Esophagus muscularis mucosa (tissue), 4 donors: ENCODE results near the gene ZDHHC4.

ENCODE experiments used
- CTCF ChIP-seq, 3 experiments: fragments of 200-600 bp in 2 of 3; fragments of 450-650 bp in 1 of 3; sonication (generic) in 2 of 3; IDR thresholded peaks; one replicate each; pipeline ENCODE4 v1.5.1; 2017 to 2019; ENCODE audit warnings: antibody characterized with exemption in 3 of 3, mild to moderate bottlenecking in 2 of 3, moderate library complexity in 1 of 3
- EP300 ChIP-seq: sonication (generic); formaldehyde crosslinking; IDR thresholded peaks from one replicate; pipeline ENCODE4 v1.6.1; 2017; ENCODE audit warnings: antibody characterized with exemption
- POLR2A ChIP-seq: fragments of 450-650 bp; IDR thresholded peaks from one replicate; pipeline ENCODE4 v1.6.1; 2017; ENCODE audit warnings: antibody characterized with exemption, moderate library complexity, mild to moderate bottlenecking, low read depth

GRCh38 chr7:6622134-6622710 lies 45.0 kb downstream of the ZDHHC4 start:
- no peak for TF ChIP-seq CTCF (IDR thresholded peaks at IDR 0.05)
- TF ChIP-seq EP300 = no peak
- no peak for TF ChIP-seq POLR2A
